Trophoblast cell (in vitro differentiated cells and primary cell): ENCODE results near the gene RBM11.

Source experiments
- DNase-seq, 2 donors: peaks; one replicate each; pipeline ENCODE4 v3.0.0-alpha.2; 2016
- H2AFZ ChIP-seq: 2 replicates; pipeline ENCODE4 v1.6.1; 2013; ENCODE audit warnings: low read length, moderate library complexity, mild to moderate bottlenecking; ENCODE audit not compliant: insufficient read depth, poor library complexity
- H2AK5ac ChIP-seq: 2 replicates; pipeline ENCODE4 v1.6.1; 2013; ENCODE audit warnings: mild to moderate bottlenecking, low read length
- H2BK120ac ChIP-seq: 2 replicates; pipeline ENCODE4 v1.6.1; 2013; ENCODE audit warnings: low read length, mild to moderate bottlenecking, moderate library complexity; ENCODE audit not compliant: insufficient read depth, poor library complexity
- H2BK12ac ChIP-seq: 2 replicates; pipeline ENCODE4 v1.6.1; 2013; ENCODE audit warnings: mild to moderate bottlenecking, low read length, moderate library complexity
- H2BK5ac ChIP-seq: 2 replicates; pipeline ENCODE4 v1.6.1; 2013; ENCODE audit warnings: low read length, low read depth, moderate library complexity, mild to moderate bottlenecking; ENCODE audit not compliant: poor library complexity
- H3K14ac ChIP-seq: 2 replicates; pipeline ENCODE4 v1.6.1; 2013; ENCODE audit warnings: mild to moderate bottlenecking, low read length
- H3K18ac ChIP-seq: 2 replicates; pipeline ENCODE4 v1.6.1; 2013; ENCODE audit warnings: mild to moderate bottlenecking, low read length
- H3K23ac ChIP-seq: 2 replicates; pipeline ENCODE4 v1.6.1; 2013; ENCODE audit warnings: low read length
- H3K27ac ChIP-seq: 2 replicates; pipeline ENCODE4 v1.5.1; 2013; ENCODE audit warnings: low read depth, mild to moderate bottlenecking, inconsistent platforms, low read length, moderate library complexity
- H3K27me3 ChIP-seq: 2 replicates; pipeline ENCODE4 v1.6.1; 2013; ENCODE audit warnings: inconsistent platforms, mild to moderate bottlenecking, low read length, moderate library complexity; ENCODE audit not compliant: insufficient read depth
- H3K36me3 ChIP-seq, 2 experiments: 1 replicate in 1 of 2; 2 replicates in 1 of 2; pipeline ENCODE4 v1.6.1; 2013; ENCODE audit warnings: low read length in 2 of 2, mild to moderate bottlenecking in 2 of 2, moderate library complexity in 1 of 2; ENCODE audit not compliant: insufficient read depth in 2 of 2, control insufficient read depth in 1 of 2
- H3K4ac ChIP-seq: 2 replicates; pipeline ENCODE4 v1.6.1; 2013; ENCODE audit warnings: low read depth, mild to moderate bottlenecking, low read length, moderate library complexity
- H3K4me1 ChIP-seq, 2 experiments: 1 replicate in 1 of 2; 2 replicates in 1 of 2; pipeline ENCODE4 v1.6.1; 2013; ENCODE audit warnings: low read length in 2 of 2, mild to moderate bottlenecking in 2 of 2, moderate library complexity in 1 of 2; ENCODE audit not compliant: insufficient read depth in 2 of 2, control insufficient read depth in 1 of 2
- H3K4me2 ChIP-seq: 2 replicates; pipeline ENCODE4 v1.6.1; 2013; ENCODE audit warnings: inconsistent platforms, mild to moderate bottlenecking, low read length, moderate library complexity
- H3K4me3 ChIP-seq: 2 replicates; pipeline ENCODE4 v1.5.1; 2013; ENCODE audit warnings: mild to moderate bottlenecking, low read depth, low read length, inconsistent platforms
- H3K79me1 ChIP-seq: one replicate; pipeline ENCODE4 v1.6.1; 2013; ENCODE audit warnings: low read length
- H3K79me2 ChIP-seq: 2 replicates; pipeline ENCODE4 v1.6.1; 2013; ENCODE audit warnings: low read length, mild to moderate bottlenecking; ENCODE audit not compliant: control insufficient read depth, insufficient read depth, poor library complexity
- H3K9ac ChIP-seq: 2 replicates; pipeline ENCODE4 v1.6.1; 2013; ENCODE audit warnings: mild to moderate bottlenecking, low read length
- H3K9me3 ChIP-seq: 2 replicates; pipeline ENCODE4 v1.6.1; 2013; ENCODE audit warnings: low read depth, mild to moderate bottlenecking, control low read depth, inconsistent platforms, low read length; ENCODE audit not compliant: insufficient read depth
- H4K12ac ChIP-seq: 2 replicates; pipeline ENCODE4 v1.6.1; 2013; ENCODE audit warnings: low read depth, mild to moderate bottlenecking, low read length, moderate library complexity
- H4K8ac ChIP-seq: 2 replicates; pipeline ENCODE4 v1.6.1; 2013; ENCODE audit warnings: low read depth, mild to moderate bottlenecking, low read length, moderate library complexity
- H4K91ac ChIP-seq: one replicate; pipeline ENCODE4 v1.6.1; 2013; ENCODE audit warnings: low read depth, mild to moderate bottlenecking, low read length, moderate library complexity
- WGBS: extraction: QIAGEN DNeasy Blood & Tissue Kit; methylation state at CpG from one replicate; pipeline ENCODE4 v1.1.7; 2013; ENCODE audit warnings: missing lambda C conversion rate; ENCODE audit not compliant: insufficient read length, insufficient coverage; ENCODE audit errors: extremely low coverage; 5-methylcytosine and 5-hydroxymethylcytosine counted together

Gene RBM11

DNA sequence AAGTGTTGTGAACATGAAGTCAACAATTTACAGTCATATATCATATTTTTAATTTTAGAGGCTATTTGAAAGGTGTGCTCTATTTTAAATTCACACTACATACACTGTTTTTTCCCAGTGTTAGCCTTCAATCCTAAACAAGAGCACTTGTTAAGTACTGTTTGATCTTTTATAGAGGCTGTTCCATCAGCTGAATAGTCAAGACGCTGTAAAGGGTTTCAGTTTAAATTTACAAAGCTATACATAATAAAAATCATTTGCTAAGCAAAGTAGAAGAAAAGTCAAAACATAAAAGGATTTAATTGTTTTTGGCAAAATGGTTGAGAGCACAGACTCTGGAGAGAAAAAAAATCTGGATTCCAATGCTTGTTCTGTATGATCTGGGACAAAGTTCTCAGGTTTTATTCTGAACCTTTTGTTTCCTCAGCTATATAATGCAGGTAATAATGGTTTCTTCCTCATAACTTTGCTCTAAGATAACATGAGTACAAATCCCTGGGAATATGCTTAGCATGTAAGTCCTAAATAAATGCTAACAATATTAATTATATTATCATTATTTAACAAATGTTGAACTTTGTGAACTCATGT is 44.3 kb downstream of the RBM11 start:
- no peak overlapping the region for H2BK5ac ChIP-seq
- H3K27me3 ChIP-seq = no peaks in the 10 kb centered on the region
- no peaks in the 10 kb centered on the region for H3K36me3 ChIP-seq
- no peak overlapping the region for H3K9ac ChIP-seq
- no peak overlapping the region for H3K14ac ChIP-seq
- no CpG with 5 or more reads among the region's 1 CpG for WGBS
- no peak overlapping the region for H3K4me3 ChIP-seq
- H2AFZ ChIP-seq = no peak overlapping the region
- no peak overlapping the region for H3K27ac ChIP-seq
- H3K23ac ChIP-seq = no peak overlapping the region
- H4K12ac ChIP-seq = no peak overlapping the region
- H3K79me2 ChIP-seq = no peaks in the 10 kb centered on the region
- no peak overlapping the region for H3K4me2 ChIP-seq
- H2BK120ac ChIP-seq = no peak overlapping the region
- H3K79me1 ChIP-seq = no peaks in the 10 kb centered on the region
- H3K4ac ChIP-seq = no peak overlapping the region
- H2BK12ac ChIP-seq = no peak overlapping the region
- H3K4me1 ChIP-seq = no peaks in the 10 kb centered on the region
- H4K8ac ChIP-seq = no peak overlapping the region
- DNase-seq = no peak
- H3K9me3 ChIP-seq = no peaks in the 10 kb centered on the region
- H4K91ac ChIP-seq = no peak overlapping the region
- no peak overlapping the region for H3K18ac ChIP-seq
- no peak overlapping the region for H2AK5ac ChIP-seq

DNA sequence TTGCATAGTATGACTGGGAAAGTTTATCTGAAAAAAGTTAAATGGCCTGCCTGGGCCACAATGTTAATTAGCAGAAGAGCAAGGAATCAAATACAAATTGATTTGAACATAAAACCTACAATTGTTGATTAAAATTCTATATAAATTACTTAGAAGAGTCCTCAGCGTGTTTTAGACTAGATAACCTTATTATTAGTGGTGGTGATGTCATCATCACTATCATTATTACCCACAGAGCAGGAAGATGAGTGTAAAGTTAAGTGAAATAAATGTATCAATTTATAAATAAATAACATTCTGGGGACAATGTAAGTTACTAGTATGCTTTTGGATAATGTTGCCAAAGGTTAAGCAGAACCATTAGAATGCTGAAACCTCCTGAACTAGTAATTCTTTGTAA is 46.1 kb downstream of the RBM11 start:
- Histone ChIP-seq H3K27ac (no peak overlapping the region), H3K4ac (no peak overlapping the region), H4K8ac (no peak overlapping the region), H3K23ac (no peak overlapping the region), H3K36me3 (no peaks in the 10 kb centered on the region), H3K9ac (no peak overlapping the region), H3K14ac (no peak overlapping the region), H3K27me3 (no peaks in the 10 kb centered on the region), H4K12ac (no peak overlapping the region), H3K18ac (no peak overlapping the region), H3K79me1 (no peaks in the 10 kb centered on the region), H2AK5ac (no peak overlapping the region), H3K4me3 (no peak overlapping the region), H2AFZ (no peak overlapping the region), H2BK5ac (no peak overlapping the region), H3K9me3 (no peaks in the 10 kb centered on the region), H2BK120ac (no peak overlapping the region), H2BK12ac (no peak overlapping the region), H3K4me1 (no peaks in the 10 kb centered on the region), H3K79me2 (no peaks in the 10 kb centered on the region), H3K4me2 (no peak overlapping the region), H4K91ac (no peak overlapping the region)
- no peak for DNase-seq
- WGBS = no CpG with 5 or more reads among the region's 1 CpG

DNA sequence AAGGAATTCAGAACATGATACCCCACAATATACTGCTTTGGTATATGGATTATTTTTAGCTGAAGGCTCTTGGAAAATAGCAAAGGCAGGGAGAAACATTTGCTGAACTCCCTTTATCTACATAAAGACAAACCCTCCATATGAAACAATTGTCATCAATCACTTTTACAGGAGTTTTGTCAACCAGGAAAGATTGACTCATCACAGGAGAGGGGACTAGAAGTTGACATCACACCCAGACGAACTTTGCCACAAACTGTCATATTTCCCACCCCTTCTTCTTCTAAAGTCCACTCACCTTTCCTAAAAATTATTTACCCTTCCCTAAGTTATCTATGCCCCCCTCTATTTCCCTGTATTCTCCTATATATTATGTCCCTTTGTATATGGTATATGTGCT is 47.9 kb downstream of the RBM11 start:
- no peak overlapping the region for H3K23ac ChIP-seq
- H3K9me3 ChIP-seq = no peaks in the 10 kb centered on the region
- no peak for DNase-seq
- no peak overlapping the region for H2AK5ac ChIP-seq
- no peak overlapping the region for H2BK5ac ChIP-seq
- no peak overlapping the region for H4K8ac ChIP-seq
- no peak overlapping the region for H4K91ac ChIP-seq
- H3K4me1 ChIP-seq = no peaks in the 10 kb centered on the region
- H3K18ac ChIP-seq = no peak overlapping the region
- H3K4me3 ChIP-seq = no peak overlapping the region
- WGBS = no CpG with 5 or more reads among the region's 1 CpG
- no peak overlapping the region for H3K9ac ChIP-seq
- H3K14ac ChIP-seq = no peak overlapping the region
- H3K27ac ChIP-seq = no peak overlapping the region
- no peaks in the 10 kb centered on the region for H3K36me3 ChIP-seq
- H3K79me2 ChIP-seq = no peaks in the 10 kb centered on the region
- H3K4me2 ChIP-seq = no peak overlapping the region
- H4K12ac ChIP-seq = no peak overlapping the region
- H2AFZ ChIP-seq = no peak overlapping the region
- H3K27me3 ChIP-seq = no peaks in the 10 kb centered on the region
- H3K79me1 ChIP-seq = no peaks in the 10 kb centered on the region
- no peak overlapping the region for H3K4ac ChIP-seq
- H2BK120ac ChIP-seq = no peak overlapping the region
- no peak overlapping the region for H2BK12ac ChIP-seq

DNA sequence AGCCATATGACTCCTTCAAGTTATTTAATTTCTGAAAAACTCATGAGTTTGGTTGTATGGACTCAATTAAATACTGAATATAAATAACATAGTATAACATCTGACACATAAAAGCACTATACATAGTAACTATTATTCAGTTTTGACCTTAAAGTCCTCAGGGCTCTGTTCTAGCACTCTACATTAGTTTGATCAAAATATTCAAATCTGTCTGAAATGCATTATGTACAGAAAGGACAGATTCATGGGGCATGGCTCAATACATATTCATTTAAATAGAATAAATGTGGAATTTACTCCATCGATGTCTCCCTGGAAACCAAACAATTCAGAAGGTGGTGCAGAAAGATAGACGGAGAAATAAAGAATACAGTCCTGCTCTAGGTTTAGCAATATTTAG is 49.1 kb downstream of the RBM11 start:
- H3K4ac ChIP-seq = no peak overlapping the region
- no peak overlapping the region for H3K4me3 ChIP-seq
- no CpG with 5 or more reads among the region's 2 CpGs for WGBS
- no peak overlapping the region for H4K12ac ChIP-seq
- no peaks in the 10 kb centered on the region for H3K9me3 ChIP-seq
- H3K36me3 ChIP-seq = no peaks in the 10 kb centered on the region
- no peak overlapping the region for H2AFZ ChIP-seq
- H2BK12ac ChIP-seq = no peak overlapping the region
- H3K9ac ChIP-seq = no peak overlapping the region
- H3K27me3 ChIP-seq = no peaks in the 10 kb centered on the region
- no peak overlapping the region for H3K23ac ChIP-seq
- H3K79me2 ChIP-seq = no peaks in the 10 kb centered on the region
- H2BK5ac ChIP-seq = no peak overlapping the region
- no peak overlapping the region for H3K14ac ChIP-seq
- no peak overlapping the region for H2AK5ac ChIP-seq
- H3K18ac ChIP-seq = no peak overlapping the region
- no peaks in the 10 kb centered on the region for H3K79me1 ChIP-seq
- no peak overlapping the region for H4K8ac ChIP-seq
- H3K4me2 ChIP-seq = no peak overlapping the region
- H3K4me1 ChIP-seq = no peaks in the 10 kb centered on the region
- H4K91ac ChIP-seq = no peak overlapping the region
- DNase-seq = no peak
- H2BK120ac ChIP-seq = no peak overlapping the region
- H3K27ac ChIP-seq = no peak overlapping the region
